HepG2 (cell line): ENCODE results near the gene IL3. TPM values are rescaled to one million over a fixed set of nuclear protein-coding genes. Genes with fewer than 3 reads are reported as not detected.

Experiments used
- ATAC-seq: fragments of 200-7000 bp; cut with Tn5 transposase; 3 replicates; pipeline ENCODE4 v1.9.1; 2020; ENCODE audit warnings: mild to moderate bottlenecking, moderate library complexity
- BruUV-seq: library from RNA; stranded (reverse); fragments of 400-500 nt; replicated peaks from 2 replicates; lab custom pipeline; 2021; lab: Mats Ljungman, UMichigan
- CTCF ChIA-PET: fragments of 300-600 bp; formaldehyde crosslinking; extraction: SDS; loops from one replicate; lab custom pipeline; 2021; ENCODE audit warnings: low total read pairs, inconsistent platforms, low intra/inter-chr PET ratio; lab: Yijun Ruan, JAX
- POLR2A ChIA-PET: fragments of 350-600 bp; sonication (Branson Sonifier 250); formaldehyde crosslinking; loops from one replicate; lab custom pipeline; 2020; ENCODE audit warnings: antibody characterized with exemption, inconsistent platforms; lab: Yijun Ruan, JAX
- DNase-seq: peaks from one replicate; pipeline ENCODE4 v3.0.0-alpha.2; 2015; ENCODE audit warnings: low spot score
- FAIRE-seq: peaks from 3 replicates; lab custom pipeline; 2011; peaks lifted over from hg19 to GRCh38; lab: Jason Lieb, UNC
- H2AFZ ChIP-seq: one replicate; pipeline ENCODE4 v1.6.1; 2011; ENCODE audit warnings: low read length, inconsistent platforms
- H3K27ac ChIP-seq: fragments of 300-600 bp; 3 replicates; pipeline ENCODE4 v1.8.0; 2011; ENCODE audit warnings: mixed run types, mild to moderate bottlenecking, mixed read lengths, low read length, inconsistent platforms; ENCODE audit not compliant: insufficient read depth; ENCODE audit errors: extremely low read length
- H3K27me3 ChIP-seq, 2 experiments: fragments of 200-600 bp in 1 of 2; 2 replicates in 1 of 2; 3 replicates in 1 of 2; pipeline versions ENCODE4 v1.6.0 to v1.8.0; 2011; ENCODE audit warnings: low read length in 2 of 2, mild to moderate bottlenecking in 2 of 2, moderate library complexity in 2 of 2, inconsistent platforms in 1 of 2; ENCODE audit not compliant: insufficient read depth in 2 of 2, control insufficient read depth in 1 of 2
- H3K36me3 ChIP-seq, 2 experiments: fragments of 200-600 bp in 1 of 2; replicated peaks in 1 of 2; 2 replicates in 1 of 2; 3 replicates in 1 of 2; pipeline versions ENCODE4 v1.5.1 to v1.8.0; 2011; ENCODE audit warnings: low read length in 2 of 2, inconsistent platforms in 1 of 2; ENCODE audit not compliant: insufficient read depth in 2 of 2, control insufficient read depth in 1 of 2
- H3K4me1 ChIP-seq: 2 replicates; pipeline ENCODE4 v1.5.1; 2012; ENCODE audit warnings: low read length, inconsistent platforms; ENCODE audit not compliant: insufficient read depth
- H3K4me2 ChIP-seq: 2 replicates; pipeline ENCODE4 v1.6.0; 2011; ENCODE audit warnings: low read depth, low read length, inconsistent platforms
- H3K4me3 ChIP-seq, 3 experiments: fragments of 200-600 bp in 1 of 3; sonication (generic), shearing (Covaris generic) in 1 of 3; replicated peaks in 1 of 3; 2 replicates each; pipeline ENCODE4 v1.5.1; 2011 to 2016; ENCODE audit warnings: low read length in 3 of 3, inconsistent platforms in 2 of 3, low read depth in 2 of 3, mild to moderate bottlenecking in 2 of 3, control low read depth in 1 of 3, mixed read lengths in 1 of 3; ENCODE audit not compliant: insufficient read depth in 1 of 3
- H3K79me2 ChIP-seq: one replicate; pipeline ENCODE4 v1.6.1; 2011; ENCODE audit warnings: low read length, inconsistent platforms; ENCODE audit not compliant: insufficient read depth
- H3K9ac ChIP-seq: 2 replicates; pipeline ENCODE4 v1.6.0; 2011; ENCODE audit warnings: mild to moderate bottlenecking, low read depth, low read length, inconsistent platforms; ENCODE audit not compliant: insufficient read depth
- H3K9me3 ChIP-seq: 2 replicates; pipeline ENCODE4 v1.5.1; 2012; ENCODE audit warnings: mild to moderate bottlenecking, low read length
- H4K20me1 ChIP-seq: 2 replicates; pipeline ENCODE4 v1.6.0; 2011; ENCODE audit warnings: inconsistent platforms, mild to moderate bottlenecking, low read length, moderate library complexity; ENCODE audit not compliant: insufficient read depth
- CEBPZ ChIP-seq: IDR thresholded peaks from 2 replicates; pipeline ENCODE4 v1.6.1; 2012; ENCODE audit warnings: low read length, improper control_type of control experiment
- CHCHD3 ChIP-seq: sonication (generic); formaldehyde crosslinking; IDR thresholded peaks from 2 replicates; pipeline ENCODE4 v1.8.0; 2022; ENCODE audit warnings: mild to moderate bottlenecking, missing genetic modification reagents, moderate library complexity
- GATAD2A ChIP-seq: IDR thresholded peaks from 2 replicates; pipeline ENCODE4 v1.6.1; 2016
- JUNB ChIP-seq: sonication (generic); formaldehyde crosslinking; IDR thresholded peaks from 2 replicates; pipeline ENCODE4 v1.8.0; 2022; ENCODE audit warnings: missing genetic modification reagents, mild to moderate bottlenecking, borderline replicate concordance
- KDM1A ChIP-seq: IDR thresholded peaks from 2 replicates; pipeline ENCODE4 v1.6.1; 2016; ENCODE audit warnings: missing compliant biosample characterization
- MIER2 ChIP-seq: IDR thresholded peaks from 2 replicates; pipeline ENCODE4 v1.6.1; 2016; ENCODE audit warnings: missing biosample characterization, missing genetic modification reagents
- MYPOP ChIP-seq: sonication (generic); formaldehyde crosslinking; IDR thresholded peaks from 2 replicates; pipeline ENCODE4 v1.8.1; 2023; ENCODE audit warnings: mild to moderate bottlenecking, moderate library complexity, missing genetic modification reagents
- PAWR ChIP-seq: sonication (generic); formaldehyde crosslinking; IDR thresholded peaks from 2 replicates; pipeline ENCODE4 v1.4.0; 2020; ENCODE audit warnings: missing genetic modification reagents, mild to moderate bottlenecking, borderline replicate concordance
- TFE3 ChIP-seq: IDR thresholded peaks from 2 replicates; pipeline ENCODE4 v1.6.1; 2016
- TRIM24 ChIP-seq: sonication (generic); formaldehyde crosslinking; IDR thresholded peaks from 2 replicates; pipeline ENCODE4 v1.8.0; 2022; ENCODE audit warnings: mild to moderate bottlenecking, missing genetic modification reagents
- ZBTB26 ChIP-seq: IDR thresholded peaks from 2 replicates; pipeline ENCODE4 v1.6.1; 2016; ENCODE audit warnings: missing compliant biosample characterization, missing genetic modification reagents, borderline replicate concordance
- ZBTB43 ChIP-seq: sonication (generic); formaldehyde crosslinking; conservative IDR thresholded peaks from 2 replicates; pipeline ENCODE4 v1.4.0; 2020; ENCODE audit warnings: missing genetic modification reagents
- ZNF143 ChIP-seq: sonication (generic); formaldehyde crosslinking; IDR thresholded peaks from 2 replicates; pipeline ENCODE4 v1.4.0; 2020; ENCODE audit warnings: missing genetic modification reagents
- ZNF562 ChIP-seq: sonication (generic); formaldehyde crosslinking; IDR thresholded peaks from 2 replicates; pipeline ENCODE4 v1.8.0; 2022; ENCODE audit warnings: missing genetic modification reagents, borderline replicate concordance
- ZSCAN31 ChIP-seq: sonication (generic); formaldehyde crosslinking; IDR thresholded peaks from 2 replicates; pipeline ENCODE4 v1.5.0; 2020; ENCODE audit warnings: low read depth, mild to moderate bottlenecking, missing genetic modification reagents
- ZZZ3 ChIP-seq: sonication (generic); formaldehyde crosslinking; IDR thresholded peaks from 2 replicates; pipeline ENCODE4 v1.4.0; 2020; ENCODE audit warnings: missing genetic modification reagents, mild to moderate bottlenecking, borderline replicate concordance
- WGBS: methylation state at CpG from one replicate; pipeline ENCODE4 v1.1.6; 2017; ENCODE audit warnings: low lambda C conversion rate; 5-methylcytosine and 5-hydroxymethylcytosine counted together
- in situ Hi-C: cut with HindIII; loops from 2 replicates; pipeline ENCODE4 v1.10.0; 2017; ENCODE audit warnings: low pct_unique_long_range_greater_than_20kb; ENCODE audit not compliant: extremely low pct_ligation_motif_present
- intact Hi-C: fragments of 100-400 bp; cut with micrococcal nuclease; formaldehyde crosslinking; loops from one replicate; pipeline ENCODE4 v1.10.0; 2022; ENCODE audit not compliant: unreplicated experiment
- polyA plus RNA-seq, 8 experiments: library from polyadenylated mRNA; depleted of rRNA in 3 of 8; stranded (reverse) in 7 of 8; unstranded in 1 of 8; fragments of >200 nt; fragmentation: Illumina TruSeq in 4 of 8; extraction: Trizol in 4 of 8; gene quantifications; 2 replicates each; pipeline versions ENCODE4 v1.2.1 to v1.2.3, GENCODE V29; 2011 to 2016; ENCODE audit warnings: low read depth in 4 of 8, missing spikeins in 1 of 8, mixed read lengths in 1 of 8; ENCODE audit not compliant: insufficient read depth in 1 of 8
- total RNA-seq, 5 experiments: library from RNA; depleted of rRNA; stranded (reverse); fragments of >200 nt; fragmentation: Illumina TruSeq; extraction: Trizol; gene quantifications; 2 replicates each; pipeline ENCODE4 v1.2.3, GENCODE V29; 2016; ENCODE audit warnings: low read depth in 1 of 5

The IL3 gene
- total and polyA plus RNA-seq, 2 of the 13 experiments (the other 11 are each of a cell fraction or from before 2014, with no cell fraction given) = not detected

GRCh38 chr5:132013006-132013689 is 47.3 kb upstream of the IL3 start:
- H3K79me2 ChIP-seq = no peaks in the 10 kb centered on the region
- no peak overlapping the region for H3K4me3 ChIP-seq
- no TSS peak for BruUV-seq
- in situ Hi-C loops (loop anchor here (25.0 kb wide), 1 partner anchor 576 kb away; no protein-coding TSS in a partner anchor), intact Hi-C loops (no loop called here)
- CTCF ChIA-PET = no interaction called here
- H4K20me1 ChIP-seq = no peaks in the 10 kb centered on the region
- H3K9ac ChIP-seq = no peak overlapping the region
- no peak overlapping the region for H3K27ac ChIP-seq
- H3K27me3 ChIP-seq = peaks cover 11 to 39% of the 10 kb centered on the region in 2 experiments; a peak in 3 of 5 replicates
- no peaks in the 10 kb centered on the region for H3K36me3 ChIP-seq
- no peak overlapping the region for H2AFZ ChIP-seq
- no peak overlapping the region for H3K4me2 ChIP-seq
- ATAC-seq = no peak
- peaks cover 23% of the 10 kb centered on the region for H3K4me1 ChIP-seq
- no peak for FAIRE-seq
- WGBS = 43% methylated on average over 2 of the region's 5 CpGs
- H3K9me3 ChIP-seq = no peaks in the 10 kb centered on the region
- POLR2A ChIA-PET = interaction anchor here (0.7 to 2.5 kb wide), 3 partner anchors 10 to 216 kb away, joined by 3 to 9 read pairs (median 5); partner anchors contain the start of gene FNIP1
- DNase-seq = no peak
- no peak for TF ChIP-seq TRIM24 (CRISPR knock-in tag)
- no peak for TF ChIP-seq ZZZ3 (CRISPR knock-in tag)
- TF ChIP-seq ZBTB26 (CRISPR knock-in tag) = no peak
- no peak for TF ChIP-seq ZNF562 (CRISPR knock-in tag)
- TF ChIP-seq CEBPZ = no peak
- TF ChIP-seq MIER2 (CRISPR knock-in tag) = no peak
- no peak for TF ChIP-seq GATAD2A (CRISPR knock-in tag)
- TF ChIP-seq ZNF143 = no peak
- no peak for TF ChIP-seq KDM1A (CRISPR knock-in tag)
- TF ChIP-seq PAWR (CRISPR knock-in tag) = no peak
- no peak for TF ChIP-seq ZBTB43 (CRISPR knock-in tag)
- no peak for TF ChIP-seq CHCHD3 (CRISPR knock-in tag)
- no peak for TF ChIP-seq ZSCAN31 (CRISPR knock-in tag)
- no peak for TF ChIP-seq MYPOP (CRISPR knock-in tag)
- no peak for TF ChIP-seq JUNB
- no peak for TF ChIP-seq TFE3 (CRISPR knock-in tag)
